Right ventricle myocardium superior (tissue), 1 donor: ENCODE data around the gene NT5C3A. TPM values are rescaled to one million over a fixed set of nuclear protein-coding genes. Genes with fewer than 3 reads are reported as not detected.
"Not testable (repeated sequence)": the region's sequence is repeated elsewhere in the genome, so short reads cannot be mapped to it uniquely, and the experiment has no call there.

ENCODE experiments used
- ATAC-seq: fragments of 200-7000 bp; cut with Tn5 transposase; one replicate; pipeline ENCODE4 v1.9.1; 2020; ENCODE audit warnings: mild to moderate bottlenecking; ENCODE audit not compliant: poor library complexity
- DNase-seq: peaks from one replicate; pipeline ENCODE4 v3.0.0-alpha.2; 2020
- intact Hi-C: fragments of 100-400 bp; cut with DNase I; formaldehyde crosslinking; loops from one replicate; pipeline ENCODE4 v1.11.2; 2022
- total RNA-seq: library from RNA; stranded (reverse); fragmentation: NEBNext Ultra II Directional; extraction: Animal tissue kit (Norgen Biotek cat#: 25700); gene quantifications from one replicate; pipeline ENCODE4 v1.2.1, GENCODE V29; 2021
- donor health status: DM: no; HTN: yes; CAD: no; lungs with severe emphysema.

The NT5C3A gene
- total RNA-seq, 1 donor from 2014 or later, result 21.6 TPM

- intact Hi-C loops, result loop anchor here (10.0 kb wide), 1 partner anchor 104 kb away; no protein-coding TSS in a partner anchor
- ATAC-seq (no peak), DNase-seq (no peak)
Observed at GRCh38 chr7:33048704-33049103, 13.9 kb downstream of the NT5C3A start.

- no peak for DNase-seq
- ATAC-seq, result no peak
- intact Hi-C loops, result loop anchor here (10.0 kb wide), 1 partner anchor 103 kb away; no protein-coding TSS in a partner anchor
Observed at GRCh38 chr7:33048257-33048656, 14.3 kb downstream of the NT5C3A start.

- DNase-seq, result no peak
- intact Hi-C loops, result loop anchor here (10.0 kb wide), 1 partner anchor 100 kb away; no protein-coding TSS in a partner anchor
- no peak for ATAC-seq
Observed at GRCh38 chr7:33044986-33045385, 17.6 kb downstream of the NT5C3A start.

- DNase-seq, result no peak
- ATAC-seq, result peak; percentile 69
- intact Hi-C loops, result loop anchor here (10.0 kb wide), 1 partner anchor 100 kb away; no protein-coding TSS in a partner anchor
Observed at GRCh38 chr7:33044401-33044718, 18.2 kb downstream of the NT5C3A start.

- peak; percentile 15 for ATAC-seq
- intact Hi-C loops, result loop anchor here (10.0 kb wide), 1 partner anchor 99 kb away; no protein-coding TSS in a partner anchor
- no peak for DNase-seq
Observed at GRCh38 chr7:33043501-33044400, 18.8 kb downstream of the NT5C3A start.

- DNase-seq, result no peak
- no peak for ATAC-seq
- intact Hi-C loops, result loop anchor here (10.0 kb wide), 1 partner anchor 97 kb away; no protein-coding TSS in a partner anchor
Observed at GRCh38 chr7:33041631-33042428, 20.7 kb downstream of the NT5C3A start.

- intact Hi-C loops, result loop anchor here (10.0 kb wide), 1 partner anchor 96 kb away; no protein-coding TSS in a partner anchor
- ATAC-seq (peak; percentile 78), DNase-seq (no peak)
Observed at GRCh38 chr7:33040803-33041516, 21.6 kb downstream of the NT5C3A start.

- intact Hi-C loops, result loop anchor here (10.0 kb wide), 1 partner anchor 95 kb away; no protein-coding TSS in a partner anchor
- ATAC-seq, result peak; percentile 37
Observed at GRCh38 chr7:33039903-33040292, 22.7 kb downstream of the NT5C3A start.

GRCh38 chr7:33039257-33039902 is 23.2 kb downstream of the NT5C3A start:
- intact Hi-C loops, result no loop called here
- ATAC-seq (peak; percentile 32), DNase-seq (no peak)

More at GRCh38 chr7:33039903-33040292, 22.7 kb downstream of the NT5C3A start:
- no peak for DNase-seq

- DNase-seq (no peak), ATAC-seq (no peak)
- intact Hi-C loops, result no loop called here
Observed at GRCh38 chr7:33038639-33039038, 23.9 kb downstream of the NT5C3A start.

- ATAC-seq (no peak), DNase-seq (no peak)
- intact Hi-C loops, result no loop called here
Observed at GRCh38 chr7:33035776-33036175, 26.8 kb downstream of the NT5C3A start.

GRCh38 chr7:33024189-33024757 is 38.3 kb downstream of the NT5C3A start:
- ATAC-seq, result no peak
- DNase-seq, result no peak
- intact Hi-C loops, result no loop called here

- ATAC-seq (no peak), DNase-seq (no peak)
- intact Hi-C loops, result no loop called here
Observed at GRCh38 chr7:33012364-33012763, 50.2 kb downstream of the NT5C3A start.

GRCh38 chr7:33009734-33010133 is 52.8 kb downstream of the NT5C3A start:
- intact Hi-C loops, result no loop called here
- ATAC-seq (no peak), DNase-seq (no peak)

GRCh38 chr7:33005690-33006089 is 56.9 kb downstream of the NT5C3A start:
- DNase-seq, intact Hi-C loops, ATAC-seq: not testable (repeated sequence)

- intact Hi-C loops, ATAC-seq, DNase-seq: not testable (repeated sequence)
Observed at GRCh38 chr7:33005193-33005592, 57.4 kb downstream of the NT5C3A start.

GRCh38 chr7:33004104-33004616 is 58.4 kb downstream of the NT5C3A start:
- intact Hi-C loops, ATAC-seq, DNase-seq: not testable (repeated sequence)
